Activated T-helper 1 cell treated with Interleukin-2 at 50 U/mL for 16 hours (primary cell): ENCODE measurements around the gene UBE2O.
"Not testable (repeated sequence)": the region's sequence is repeated elsewhere in the genome, so short reads cannot be mapped to it uniquely, and the experiment has no call there.

ENCODE experiments used
- DNase-seq: peaks from one replicate; pipeline ENCODE4 v3.0.0-alpha.2; 2020; ENCODE audit warnings: low read depth

The UBE2O gene

GRCh38 chr17:76370261-76370993 lies 82.5 kb downstream of the UBE2O start:
- DNase-seq = no peak

GRCh38 chr17:76369804-76370203 lies 83.1 kb downstream of the UBE2O start:
- DNase-seq = no peak

GRCh38 chr17:76369379-76369778 lies 83.6 kb downstream of the UBE2O start:
- DNase-seq = no peak

GRCh38 chr17:76368545-76368944 lies 84.4 kb downstream of the UBE2O start:
- DNase-seq = no peak

- no peak for DNase-seq
These were observed 85.3 kb downstream of the UBE2O start for GRCh38 chr17:76367642-76368041.

GRCh38 chr17:76366247-76366646 lies 86.7 kb downstream of the UBE2O start:
- DNase-seq = no peak

GRCh38 chr17:76365256-76365903 lies 87.6 kb downstream of the UBE2O start:
- no peak for DNase-seq

GRCh38 chr17:76363107-76363842 lies 89.7 kb downstream of the UBE2O start:
- DNase-seq = no peak

- DNase-seq = no peak
These were observed 92.5 kb downstream of the UBE2O start for GRCh38 chr17:76360461-76360860.

GRCh38 chr17:76359776-76360175 lies 93.2 kb downstream of the UBE2O start:
- DNase-seq = not testable (repeated sequence)

GRCh38 chr17:76359375-76359774 lies 93.6 kb downstream of the UBE2O start:
- no peak for DNase-seq

GRCh38 chr17:76357597-76358158 lies 95.3 kb downstream of the UBE2O start:
- no peak for DNase-seq

- no peak for DNase-seq
These were observed 96.0 kb downstream of the UBE2O start for GRCh38 chr17:76356803-76357456.

GRCh38 chr17:76354747-76355310 lies 98.1 kb downstream of the UBE2O start:
- no peak for DNase-seq

- no peak for DNase-seq
These were observed 98.6 kb downstream of the UBE2O start for GRCh38 chr17:76354317-76354729.

GRCh38 chr17:76353599-76354316 lies 99.2 kb downstream of the UBE2O start, which contains the start of gene PRPSAP1:
Gene PRPSAP1, minus strand, starts transcription at chr17:76353916. Its CDS starts 213 bp downstream, at chr17:76353703.
- DNase-seq = peak; percentile 61

- DNase-seq = peak; percentile 1
These were observed 99.9 kb downstream of the UBE2O start for GRCh38 chr17:76353004-76353598.

GRCh38 chr17:76351526-76352071 lies 101.4 kb downstream of the UBE2O start:
- no peak for DNase-seq

- DNase-seq = no peak
These were observed 102.5 kb downstream of the UBE2O start for GRCh38 chr17:76350463-76350862.

GRCh38 chr17:76346936-76347335 lies 106.0 kb downstream of the UBE2O start:
- DNase-seq = not testable (repeated sequence)
